Ishikawa (cell line): ENCODE results near the gene XRCC4.

ENCODE experiments used
- EGR1 ChIP-seq: IDR thresholded peaks from 2 replicates; pipeline ENCODE4 v1.6.1; 2012
- YY1 ChIP-seq: IDR thresholded peaks from 2 replicates; pipeline ENCODE4 v1.6.1; 2012; ENCODE audit warnings: low read depth
- ZBTB7A ChIP-seq: IDR thresholded peaks from 2 replicates; pipeline ENCODE4 v1.6.1; 2012; ENCODE audit warnings: low read depth
- TF ChIP-seq, protein P1 (sequence below): IDR thresholded peaks from 2 replicates; pipeline ENCODE4 v1.6.1; 2012; ENCODE audit warnings: low read depth, mild to moderate bottlenecking

DNA sequence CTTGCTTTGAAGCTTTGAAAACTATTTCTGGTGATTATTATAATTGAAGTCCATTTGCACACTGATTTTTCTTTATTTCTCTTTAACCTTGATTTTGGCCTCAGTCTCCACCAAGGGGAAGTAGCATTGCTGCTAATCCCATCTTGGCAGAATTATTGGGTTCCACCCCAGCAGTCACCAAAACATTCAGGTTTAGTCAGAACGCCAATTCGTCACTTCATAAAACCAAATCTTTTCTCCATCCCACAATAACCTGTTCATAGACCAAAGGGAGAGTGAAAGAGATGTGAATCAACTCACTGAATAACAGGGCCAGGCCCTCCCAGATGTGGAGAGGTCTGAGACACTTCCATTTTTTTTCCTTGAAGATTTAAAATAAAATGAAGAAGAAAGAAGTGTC is 299.1 kb downstream of the XRCC4 start:
- TF ChIP-seq EGR1 (no peak), ZBTB7A (no peak), YY1 (no peak)
- TF ChIP-seq, protein P1, sequence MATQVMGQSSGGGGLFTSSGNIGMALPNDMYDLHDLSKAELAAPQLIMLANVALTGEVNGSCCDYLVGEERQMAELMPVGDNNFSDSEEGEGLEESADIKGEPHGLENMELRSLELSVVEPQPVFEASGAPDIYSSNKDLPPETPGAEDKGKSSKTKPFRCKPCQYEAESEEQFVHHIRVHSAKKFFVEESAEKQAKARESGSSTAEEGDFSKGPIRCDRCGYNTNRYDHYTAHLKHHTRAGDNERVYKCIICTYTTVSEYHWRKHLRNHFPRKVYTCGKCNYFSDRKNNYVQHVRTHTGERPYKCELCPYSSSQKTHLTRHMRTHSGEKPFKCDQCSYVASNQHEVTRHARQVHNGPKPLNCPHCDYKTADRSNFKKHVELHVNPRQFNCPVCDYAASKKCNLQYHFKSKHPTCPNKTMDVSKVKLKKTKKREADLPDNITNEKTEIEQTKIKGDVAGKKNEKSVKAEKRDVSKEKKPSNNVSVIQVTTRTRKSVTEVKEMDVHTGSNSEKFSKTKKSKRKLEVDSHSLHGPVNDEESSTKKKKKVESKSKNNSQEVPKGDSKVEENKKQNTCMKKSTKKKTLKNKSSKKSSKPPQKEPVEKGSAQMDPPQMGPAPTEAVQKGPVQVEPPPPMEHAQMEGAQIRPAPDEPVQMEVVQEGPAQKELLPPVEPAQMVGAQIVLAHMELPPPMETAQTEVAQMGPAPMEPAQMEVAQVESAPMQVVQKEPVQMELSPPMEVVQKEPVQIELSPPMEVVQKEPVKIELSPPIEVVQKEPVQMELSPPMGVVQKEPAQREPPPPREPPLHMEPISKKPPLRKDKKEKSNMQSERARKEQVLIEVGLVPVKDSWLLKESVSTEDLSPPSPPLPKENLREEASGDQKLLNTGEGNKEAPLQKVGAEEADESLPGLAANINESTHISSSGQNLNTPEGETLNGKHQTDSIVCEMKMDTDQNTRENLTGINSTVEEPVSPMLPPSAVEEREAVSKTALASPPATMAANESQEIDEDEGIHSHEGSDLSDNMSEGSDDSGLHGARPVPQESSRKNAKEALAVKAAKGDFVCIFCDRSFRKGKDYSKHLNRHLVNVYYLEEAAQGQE: no peak
